Neural progenitor cell (in vitro differentiated cells): ENCODE measurements around the gene HDAC7. TPM values are rescaled to one million over a fixed set of nuclear protein-coding genes. Genes with fewer than 3 reads are reported as not detected.

Experiments used
- DNase-seq: peaks from one replicate; pipeline ENCODE4 v3.0.0-alpha.2; 2016; ENCODE audit warnings: low spot score
- H2AFZ ChIP-seq: fragments of 200-600 bp; sonication (generic); replicated peaks from 2 replicates; pipeline ENCODE4 v1.6.1; 2016; ENCODE audit warnings: antibody characterized with exemption
- H3F3A ChIP-seq: fragments of 200-600 bp; sonication (generic); 2 replicates; pipeline ENCODE4 v1.6.1; 2016; ENCODE audit warnings: antibody characterized with exemption, low read depth
- H3K27ac ChIP-seq: fragments of 200-600 bp; sonication (generic); 2 replicates; pipeline ENCODE4 v1.5.1; 2016; ENCODE audit warnings: mild to moderate bottlenecking
- H3K27me3 ChIP-seq: fragments of 200-600 bp; sonication (generic); 2 replicates; pipeline ENCODE4 v1.6.1; 2016; ENCODE audit warnings: mild to moderate bottlenecking, moderate library complexity
- H3K36me3 ChIP-seq: fragments of 200-600 bp; sonication (generic); 2 replicates; pipeline ENCODE4 v1.5.1; 2016
- H3K4me1 ChIP-seq: fragments of 200-600 bp; sonication (generic); 2 replicates; pipeline ENCODE4 v1.6.1; 2016; ENCODE audit warnings: mixed run types
- H3K4me2 ChIP-seq: fragments of 200-600 bp; sonication (generic); 2 replicates; pipeline ENCODE4 v1.6.1; 2016
- H3K4me3 ChIP-seq: fragments of 200-600 bp; sonication (generic); 2 replicates; pipeline ENCODE4 v1.5.1; 2016
- H3K79me2 ChIP-seq: fragments of 200-600 bp; sonication (generic); 2 replicates; pipeline ENCODE4 v1.6.1; 2016; ENCODE audit warnings: low read depth
- H3K9ac ChIP-seq: fragments of 200-600 bp; sonication (generic); 2 replicates; pipeline ENCODE4 v1.6.1; 2016
- H3K9me3 ChIP-seq: fragments of 200-600 bp; sonication (generic); 2 replicates; pipeline ENCODE4 v1.5.1; 2016; ENCODE audit warnings: low read depth
- H4K20me1 ChIP-seq: fragments of 200-600 bp; sonication (generic); 2 replicates; pipeline ENCODE4 v1.6.1; 2016; ENCODE audit warnings: low read depth
- H3K27ac Mint-ChIP-seq: 3 replicates; pipeline ENCODE4 v1.8.0; 2021; ENCODE audit warnings: mixed read lengths
- H3K27me3 Mint-ChIP-seq: 2 replicates; pipeline ENCODE4 v1.8.0; 2022; ENCODE audit warnings: low read depth, mild to moderate bottlenecking, inconsistent platforms, moderate library complexity, mixed read lengths; ENCODE audit not compliant: insufficient read depth
- H3K36me3 Mint-ChIP-seq: 3 replicates; pipeline ENCODE4 v1.8.0; 2021; ENCODE audit warnings: mixed read lengths
- H3K4me1 Mint-ChIP-seq: 3 replicates; pipeline ENCODE4 v1.8.0; 2021; ENCODE audit warnings: mixed read lengths
- H3K4me3 Mint-ChIP-seq: 3 replicates; pipeline ENCODE4 v1.8.0; 2021; ENCODE audit warnings: mild to moderate bottlenecking, moderate library complexity, mixed read lengths
- H3K9me3 Mint-ChIP-seq: 3 replicates; pipeline ENCODE4 v1.8.0; 2020; ENCODE audit warnings: mixed read lengths
- EZH2 ChIP-seq: fragments of 200-600 bp; sonication (generic); IDR thresholded peaks from 2 replicates; pipeline ENCODE4 v1.6.1; 2017; ENCODE audit warnings: antibody characterized with exemption, mild to moderate bottlenecking, moderate library complexity
- EZH2phosphoT487 ChIP-seq: fragments of 200-600 bp; sonication (generic); IDR thresholded peaks from 2 replicates; pipeline ENCODE4 v1.6.1; 2017; ENCODE audit warnings: antibody characterized with exemption
- total RNA-seq: library from RNA; depleted of rRNA; stranded (reverse); fragments of >200 nt; gene quantifications from 2 replicates; pipeline ENCODE4 v1.2.3, GENCODE V29; 2015; ENCODE audit warnings: low replicate concordance
- TF ChIP-seq, protein P1 (sequence below): fragments of 200-600 bp; sonication (generic); IDR thresholded peaks from 2 replicates; pipeline ENCODE4 v1.5.1; 2017; ENCODE audit warnings: antibody characterized with exemption, mild to moderate bottlenecking

Gene HDAC7
- total RNA-seq, 1 donor from 2014 or later: 7.2 TPM

GRCh38 chr12:47849261-47849660 lies 29.6 kb upstream of the HDAC7 start:
- no peaks in the 10 kb centered on the region for H3F3A ChIP-seq
- H3K9me3 ChIP-seq: no peaks in the 10 kb centered on the region
- Mint-ChIP-seq H3K4me3 (no peak overlapping the region), H3K9me3 (no peaks in the 10 kb centered on the region), H3K27me3 (peaks cover 8% of the 10 kb centered on the region), H3K4me1 (peaks cover 22% of the 10 kb centered on the region), H3K27ac (no peak overlapping the region), H3K36me3 (no peaks in the 10 kb centered on the region)
- H3K9ac ChIP-seq: no peak overlapping the region
- no peak overlapping the region for H3K27ac ChIP-seq
- H3K36me3 ChIP-seq: no peaks in the 10 kb centered on the region
- H3K27me3 ChIP-seq: no peaks in the 10 kb centered on the region
- no peaks in the 10 kb centered on the region for H4K20me1 ChIP-seq
- no peak overlapping the region for H3K4me3 ChIP-seq
- no peaks in the 10 kb centered on the region for H3K79me2 ChIP-seq
- no peak for TF ChIP-seq EZH2phosphoT487
- TF ChIP-seq, protein P1, sequence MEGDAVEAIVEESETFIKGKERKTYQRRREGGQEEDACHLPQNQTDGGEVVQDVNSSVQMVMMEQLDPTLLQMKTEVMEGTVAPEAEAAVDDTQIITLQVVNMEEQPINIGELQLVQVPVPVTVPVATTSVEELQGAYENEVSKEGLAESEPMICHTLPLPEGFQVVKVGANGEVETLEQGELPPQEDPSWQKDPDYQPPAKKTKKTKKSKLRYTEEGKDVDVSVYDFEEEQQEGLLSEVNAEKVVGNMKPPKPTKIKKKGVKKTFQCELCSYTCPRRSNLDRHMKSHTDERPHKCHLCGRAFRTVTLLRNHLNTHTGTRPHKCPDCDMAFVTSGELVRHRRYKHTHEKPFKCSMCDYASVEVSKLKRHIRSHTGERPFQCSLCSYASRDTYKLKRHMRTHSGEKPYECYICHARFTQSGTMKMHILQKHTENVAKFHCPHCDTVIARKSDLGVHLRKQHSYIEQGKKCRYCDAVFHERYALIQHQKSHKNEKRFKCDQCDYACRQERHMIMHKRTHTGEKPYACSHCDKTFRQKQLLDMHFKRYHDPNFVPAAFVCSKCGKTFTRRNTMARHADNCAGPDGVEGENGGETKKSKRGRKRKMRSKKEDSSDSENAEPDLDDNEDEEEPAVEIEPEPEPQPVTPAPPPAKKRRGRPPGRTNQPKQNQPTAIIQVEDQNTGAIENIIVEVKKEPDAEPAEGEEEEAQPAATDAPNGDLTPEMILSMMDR: no peak
- TF ChIP-seq EZH2: no peak
- no peak for DNase-seq
- no peak overlapping the region for H3K4me2 ChIP-seq
- H2AFZ ChIP-seq: no peak overlapping the region
- peaks cover 11% of the 10 kb centered on the region for H3K4me1 ChIP-seq

DNA sequence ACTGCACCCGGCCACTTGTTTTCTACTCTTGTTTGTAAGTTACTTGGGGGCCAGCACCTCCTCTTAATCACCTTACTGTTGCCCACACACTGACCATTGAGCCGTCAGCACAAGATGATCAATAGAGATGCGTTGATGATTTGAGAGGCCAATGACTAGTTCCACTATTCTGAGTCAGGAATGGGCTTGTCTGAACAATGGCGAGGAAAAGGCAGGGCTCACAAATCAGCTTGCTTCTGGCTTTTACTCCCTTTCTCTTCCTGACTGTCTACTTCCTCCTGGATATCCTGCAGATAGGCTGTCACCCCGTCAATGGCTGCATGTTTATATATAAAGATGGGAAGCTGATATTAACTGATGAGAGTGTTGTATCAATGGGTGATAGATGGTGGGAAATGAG lies 29.1 kb upstream of the HDAC7 start:
- H3K4me3 ChIP-seq: no peak overlapping the region
- H3K36me3 ChIP-seq: no peaks in the 10 kb centered on the region
- H3K79me2 ChIP-seq: no peaks in the 10 kb centered on the region
- H3K36me3 Mint-ChIP-seq: no peaks in the 10 kb centered on the region
- TF ChIP-seq EZH2: no peak
- no peaks in the 10 kb centered on the region for H3K27me3 ChIP-seq
- peaks cover 8% of the 10 kb centered on the region for H3K27me3 Mint-ChIP-seq
- H3K27ac Mint-ChIP-seq: no peak overlapping the region
- no peaks in the 10 kb centered on the region for H3K9me3 ChIP-seq
- H3K9me3 Mint-ChIP-seq: no peaks in the 10 kb centered on the region
- H4K20me1 ChIP-seq: no peaks in the 10 kb centered on the region
- no peak overlapping the region for H3K4me3 Mint-ChIP-seq
- no peaks in the 10 kb centered on the region for H3F3A ChIP-seq
- peaks cover 22% of the 10 kb centered on the region for H3K4me1 Mint-ChIP-seq
- peaks cover 11% of the 10 kb centered on the region for H3K4me1 ChIP-seq
- H3K9ac ChIP-seq: no peak overlapping the region
- no peak overlapping the region for H3K27ac ChIP-seq
- DNase-seq: no peak
- H3K4me2 ChIP-seq: no peak overlapping the region
- no peak overlapping the region for H2AFZ ChIP-seq

GRCh38 chr12:47846294-47846996 lies 26.7 kb upstream of the HDAC7 start:
- TF ChIP-seq EZH2phosphoT487: no peak
- TF ChIP-seq EZH2: no peak
- TF ChIP-seq, protein P1: no peak
- no peaks in the 10 kb centered on the region for H3K27me3 ChIP-seq
- Mint-ChIP-seq H3K36me3 (no peaks in the 10 kb centered on the region), H3K4me3 (no peak overlapping the region), H3K27ac (peak overlapping the region; percentile 44), H3K9me3 (no peaks in the 10 kb centered on the region), H3K27me3 (peaks cover 5% of the 10 kb centered on the region), H3K4me1 (peaks cover 19% of the 10 kb centered on the region)
- no peak overlapping the region for H3K4me2 ChIP-seq
- H3K79me2 ChIP-seq: no peaks in the 10 kb centered on the region
- no peak overlapping the region for H3K27ac ChIP-seq
- H3K9ac ChIP-seq: no peak overlapping the region
- no peaks in the 10 kb centered on the region for H3K9me3 ChIP-seq
- no peak for DNase-seq
- no peaks in the 10 kb centered on the region for H3K36me3 ChIP-seq
- H4K20me1 ChIP-seq: no peaks in the 10 kb centered on the region
- H2AFZ ChIP-seq: no peak overlapping the region
- peaks cover 11% of the 10 kb centered on the region for H3K4me1 ChIP-seq
- no peak overlapping the region for H3K4me3 ChIP-seq
- no peaks in the 10 kb centered on the region for H3F3A ChIP-seq

- Mint-ChIP-seq H3K9me3 (no peaks in the 10 kb centered on the region), H3K27me3 (peaks cover 5% of the 10 kb centered on the region), H3K27ac (peak overlapping the region; percentile 7), H3K36me3 (no peaks in the 10 kb centered on the region), H3K4me1 (peaks cover 5% of the 10 kb centered on the region), H3K4me3 (no peak overlapping the region)
- no peak for DNase-seq
- Histone ChIP-seq H2AFZ (no peak overlapping the region), H3K9ac (no peak overlapping the region), H4K20me1 (no peaks in the 10 kb centered on the region), H3K4me2 (no peak overlapping the region), H3K4me3 (no peak overlapping the region), H3K27ac (no peak overlapping the region), H3K36me3 (no peaks in the 10 kb centered on the region), H3K9me3 (no peaks in the 10 kb centered on the region), H3K4me1 (peaks cover under 1% of the 10 kb centered on the region), H3K79me2 (no peaks in the 10 kb centered on the region), H3K27me3 (no peaks in the 10 kb centered on the region), H3F3A (no peaks in the 10 kb centered on the region)
- TF ChIP-seq EZH2phosphoT487: no peak
- TF ChIP-seq, protein P1: no peak
- TF ChIP-seq EZH2: no peak
These were observed 25.4 kb upstream of the HDAC7 start for GRCh38 chr12:47845081-47845480.
